Right atrium auricular region (tissue), 2 donors: Measurements from ENCODE around the gene CCDC92B. TPM values are rescaled to one million over a fixed set of nuclear protein-coding genes. Genes with fewer than 3 reads are reported as not detected.

ENCODE experiments used
- DNase-seq: peaks from one replicate; pipeline ENCODE4 v3.0.0-alpha.2; 2019; ENCODE audit warnings: low spot score
- H3K27ac ChIP-seq, 2 donors: fragments of 200-600 bp; sonication (generic); 1 replicate in 1 of 2; 2 replicates in 1 of 2; pipeline ENCODE4 v1.5.1; 2016 to 2019
- H3K27me3 ChIP-seq, 2 donors: fragments of 200-600 bp; sonication (generic); one replicate each; pipeline versions ENCODE4 v1.5.1 to v1.6.0; 2017 to 2019
- H3K36me3 ChIP-seq: fragments of 200-600 bp; sonication (generic); one replicate; pipeline ENCODE4 v1.5.1; 2016
- H3K4me1 ChIP-seq, 2 donors: fragments of 200-600 bp; sonication (generic); one replicate each; pipeline versions ENCODE4 v1.5.1 to v1.6.0; 2017 to 2019
- H3K4me3 ChIP-seq, 2 donors: fragments of 200-600 bp; sonication (generic); 1 replicate in 1 of 2; 2 replicates in 1 of 2; pipeline ENCODE4 v1.5.1; 2017 to 2019; ENCODE audit warnings: mild to moderate bottlenecking in 1 of 2, moderate library complexity in 1 of 2
- H3K9me3 ChIP-seq, 2 donors: fragments of 200-600 bp; sonication (generic); one replicate each; pipeline ENCODE4 v1.5.1; 2019
- total RNA-seq, 2 donors: library from RNA; depleted of rRNA; stranded (reverse); fragments of >200 nt; gene quantifications; one replicate each; pipeline ENCODE4 v1.1.0, GENCODE V29; 2016
- TF ChIP-seq, protein P1 (sequence below), 2 donors: fragments of 200-600 bp; sonication (generic); IDR thresholded peaks; one replicate each; pipeline ENCODE4 v1.5.1; 2019; ENCODE audit warnings: antibody characterized with exemption in 2 of 2

CCDC92B gene
- not detected for total RNA-seq

GRCh38 chr17:2749058-2749783, at the start of gene CCDC92B:
Gene CCDC92B, minus strand, starts transcription at chr17:2749652. Its CDS starts 14,507 bp downstream, at chr17:2735145.
- Histone ChIP-seq H3K9me3 (no peaks in the 10 kb centered on the region), H3K4me1 (no peaks in the 10 kb centered on the region), H3K27ac (no peak within 1 kb of the TSS), H3K27me3 (peaks cover 0 to 9% of the 10 kb centered on the region in 2 donors), H3K36me3 (no peaks in the 10 kb centered on the region), H3K4me3 (peak within 1 kb of the TSS; percentile 2 to 37)
- TF ChIP-seq, protein P1, sequence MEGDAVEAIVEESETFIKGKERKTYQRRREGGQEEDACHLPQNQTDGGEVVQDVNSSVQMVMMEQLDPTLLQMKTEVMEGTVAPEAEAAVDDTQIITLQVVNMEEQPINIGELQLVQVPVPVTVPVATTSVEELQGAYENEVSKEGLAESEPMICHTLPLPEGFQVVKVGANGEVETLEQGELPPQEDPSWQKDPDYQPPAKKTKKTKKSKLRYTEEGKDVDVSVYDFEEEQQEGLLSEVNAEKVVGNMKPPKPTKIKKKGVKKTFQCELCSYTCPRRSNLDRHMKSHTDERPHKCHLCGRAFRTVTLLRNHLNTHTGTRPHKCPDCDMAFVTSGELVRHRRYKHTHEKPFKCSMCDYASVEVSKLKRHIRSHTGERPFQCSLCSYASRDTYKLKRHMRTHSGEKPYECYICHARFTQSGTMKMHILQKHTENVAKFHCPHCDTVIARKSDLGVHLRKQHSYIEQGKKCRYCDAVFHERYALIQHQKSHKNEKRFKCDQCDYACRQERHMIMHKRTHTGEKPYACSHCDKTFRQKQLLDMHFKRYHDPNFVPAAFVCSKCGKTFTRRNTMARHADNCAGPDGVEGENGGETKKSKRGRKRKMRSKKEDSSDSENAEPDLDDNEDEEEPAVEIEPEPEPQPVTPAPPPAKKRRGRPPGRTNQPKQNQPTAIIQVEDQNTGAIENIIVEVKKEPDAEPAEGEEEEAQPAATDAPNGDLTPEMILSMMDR (IDR thresholded peaks at IDR 0.05) = no peak
- DNase-seq = no peak

- TF ChIP-seq, protein P1 (IDR thresholded peaks at IDR 0.05) = no peak
- Histone ChIP-seq H3K27me3 (no peaks in the 10 kb centered on the region), H3K9me3 (no peaks in the 10 kb centered on the region), H3K27ac (no peak overlapping the region), H3K4me3 (no peak overlapping the region), H3K4me1 (peaks cover 0 to 19% of the 10 kb centered on the region in 2 donors), H3K36me3 (no peaks in the 10 kb centered on the region)
- no peak for DNase-seq
Measured at GRCh38 chr17:2798678-2799077, 49.2 kb upstream of the CCDC92B start.

DNA sequence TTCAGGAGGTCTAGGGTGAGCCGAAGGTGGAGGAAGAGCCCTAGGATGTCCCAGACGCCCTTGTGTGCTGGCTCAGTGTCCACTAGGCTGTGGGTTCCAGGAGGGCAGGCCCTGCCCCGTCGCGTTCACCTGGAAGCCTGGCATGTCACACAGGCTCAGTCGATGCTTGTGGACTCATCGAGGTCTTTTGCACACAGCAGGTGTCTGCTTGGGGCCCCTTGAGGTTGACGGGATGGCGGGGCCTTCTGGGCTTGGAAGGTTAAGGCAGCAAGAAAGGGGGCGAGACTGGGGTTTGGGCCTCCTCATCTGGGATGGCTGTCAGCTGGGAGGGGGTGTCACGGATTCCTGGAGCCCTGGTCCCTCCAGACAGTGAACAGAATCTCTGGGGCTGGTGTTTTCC, 48.7 kb upstream of the CCDC92B start:
- Histone ChIP-seq H3K27ac (no peak overlapping the region), H3K4me1 (peaks cover 0 to 19% of the 10 kb centered on the region in 2 donors), H3K9me3 (no peaks in the 10 kb centered on the region), H3K4me3 (no peak overlapping the region), H3K27me3 (no peaks in the 10 kb centered on the region), H3K36me3 (no peaks in the 10 kb centered on the region)
- no peak for DNase-seq
- TF ChIP-seq, protein P1 (IDR thresholded peaks at IDR 0.05) = no peak

- Histone ChIP-seq H3K27me3 (no peaks in the 10 kb centered on the region), H3K9me3 (no peaks in the 10 kb centered on the region), H3K36me3 (no peaks in the 10 kb centered on the region), H3K4me3 (peak overlapping the region in 1 of 2 donors; percentile 2), H3K4me1 (peaks cover 0 to 19% of the 10 kb centered on the region in 2 donors), H3K27ac (no peak overlapping the region)
- TF ChIP-seq, protein P1 (IDR thresholded peaks at IDR 0.05) = no peak
- no peak for DNase-seq
Measured at GRCh38 chr17:2797637-2798036, 48.2 kb upstream of the CCDC92B start.

- H3K4me3 ChIP-seq = peak overlapping the region in 1 of 2 donors; percentile 2
- no peaks in the 10 kb centered on the region for H3K27me3 ChIP-seq
- H3K36me3 ChIP-seq = no peaks in the 10 kb centered on the region
- peaks cover 0 to 19% of the 10 kb centered on the region in 2 donors for H3K4me1 ChIP-seq
- no peak for DNase-seq
- H3K27ac ChIP-seq = no peak overlapping the region
- TF ChIP-seq, protein P1 (IDR thresholded peaks at IDR 0.05) = no peak
- no peaks in the 10 kb centered on the region for H3K9me3 ChIP-seq
Measured at GRCh38 chr17:2797226-2797625, 47.8 kb upstream of the CCDC92B start.
